GM18517 (cell line): ENCODE data around the gene C2CD4C.
"Not testable (repeated sequence)": the region's sequence is repeated elsewhere in the genome, so short reads cannot be mapped to it uniquely, and the experiment has no call there.

Experiments
- ATAC-seq: cut with Tn5 transposase; IDR thresholded peaks from one replicate; pipeline ENCODE4 v1.9.1; 2021; ENCODE audit warnings: mild to moderate bottlenecking, moderate library complexity; ENCODE audit not compliant: unreplicated experiment

The C2CD4C gene

DNA sequence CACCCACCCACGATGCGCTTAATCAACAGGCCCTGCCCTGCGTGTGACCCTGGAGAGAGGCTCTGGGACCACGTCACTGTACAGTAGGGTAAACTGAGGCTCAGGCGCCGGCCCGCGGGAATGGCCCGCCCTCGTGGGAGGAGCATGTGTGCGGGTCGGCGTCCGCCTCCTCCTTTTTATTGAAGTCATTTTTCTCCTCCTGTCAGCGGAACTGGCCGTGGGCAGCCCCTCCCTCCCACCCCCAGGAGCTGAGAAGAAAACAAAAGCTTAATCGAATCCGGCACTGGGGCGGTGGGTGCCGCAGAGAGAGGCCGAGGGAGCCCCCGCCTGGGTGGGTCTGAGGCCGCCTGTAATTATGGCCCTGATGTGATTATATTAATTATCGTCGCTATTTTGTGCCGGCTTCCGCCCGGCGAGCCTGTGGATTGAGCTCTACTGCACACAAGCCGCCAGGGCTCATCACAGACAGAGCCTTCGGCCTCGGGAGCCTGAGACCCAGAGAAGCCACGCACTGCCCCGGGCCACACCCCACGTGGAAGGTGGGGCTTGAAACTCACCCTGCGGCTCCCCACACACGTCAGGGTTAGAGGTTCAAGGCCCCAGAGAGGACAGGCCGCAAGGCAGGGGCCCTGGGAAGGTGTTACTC, 7.0 kb downstream of the C2CD4C start:
- no peak for ATAC-seq

DNA sequence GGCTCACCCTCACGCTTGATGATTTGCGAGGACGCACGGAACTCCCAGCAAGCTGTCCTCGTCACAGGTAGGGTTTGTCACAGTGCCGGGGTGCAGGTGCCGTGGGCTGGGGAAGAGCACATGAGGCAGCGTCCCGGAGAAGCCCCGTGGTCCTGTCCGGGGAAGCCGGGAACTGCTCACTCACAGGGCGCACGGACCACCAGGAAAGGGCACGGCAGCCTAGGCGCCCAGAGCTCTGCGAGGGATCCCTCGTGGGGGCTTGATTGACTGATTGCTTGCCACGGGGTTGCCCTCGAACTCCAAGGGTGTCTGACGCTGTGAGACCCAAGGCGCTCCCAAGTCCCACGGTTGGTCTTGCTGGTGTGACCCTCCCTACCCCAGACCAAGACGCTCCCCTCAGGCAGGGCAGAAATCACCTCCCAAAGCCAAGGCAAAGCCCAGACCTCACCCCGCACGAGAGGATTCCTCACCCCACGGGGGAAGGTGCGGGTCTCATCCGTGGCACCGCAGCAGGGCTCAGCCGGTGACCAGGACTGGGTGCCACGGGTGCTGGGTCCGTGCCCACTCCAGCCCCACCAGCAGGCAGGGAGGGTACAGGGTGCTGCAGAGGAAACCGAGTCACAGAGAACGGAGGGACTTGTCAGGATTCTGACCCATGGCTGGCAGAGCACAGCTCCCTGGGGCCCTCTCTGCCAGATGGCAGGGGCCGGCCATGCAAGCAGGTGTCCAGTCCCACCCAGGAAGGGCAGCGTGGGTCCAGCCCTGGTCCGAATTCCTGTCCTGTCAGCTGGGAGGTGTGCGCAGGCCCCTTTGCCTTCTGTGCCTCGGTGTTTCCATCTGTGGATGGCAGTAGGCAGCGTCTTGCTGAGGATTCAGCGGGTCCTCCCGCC, 7.7 kb downstream of the C2CD4C start:
- no peak for ATAC-seq

DNA sequence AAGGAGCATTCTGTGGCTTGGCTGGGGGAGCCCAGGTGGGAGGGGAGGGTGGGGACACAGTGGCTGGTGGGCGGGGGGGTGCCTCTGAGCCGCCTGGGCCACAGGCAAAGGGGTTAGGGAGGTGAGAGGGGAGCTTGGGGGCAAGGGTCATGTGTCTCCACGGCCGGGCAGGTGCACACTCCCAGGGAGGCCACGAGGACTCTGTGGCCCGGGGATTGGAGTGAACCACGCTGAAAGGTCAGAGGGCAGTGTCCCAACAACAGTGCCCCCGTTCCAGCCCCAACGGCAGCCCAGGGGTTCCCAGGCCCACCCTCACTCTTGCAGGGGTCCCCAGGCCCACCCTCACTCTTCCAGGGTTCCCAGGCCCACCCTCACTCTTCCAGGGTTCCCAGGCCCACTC, 9.6 kb downstream of the C2CD4C start:
- no peak for ATAC-seq

DNA sequence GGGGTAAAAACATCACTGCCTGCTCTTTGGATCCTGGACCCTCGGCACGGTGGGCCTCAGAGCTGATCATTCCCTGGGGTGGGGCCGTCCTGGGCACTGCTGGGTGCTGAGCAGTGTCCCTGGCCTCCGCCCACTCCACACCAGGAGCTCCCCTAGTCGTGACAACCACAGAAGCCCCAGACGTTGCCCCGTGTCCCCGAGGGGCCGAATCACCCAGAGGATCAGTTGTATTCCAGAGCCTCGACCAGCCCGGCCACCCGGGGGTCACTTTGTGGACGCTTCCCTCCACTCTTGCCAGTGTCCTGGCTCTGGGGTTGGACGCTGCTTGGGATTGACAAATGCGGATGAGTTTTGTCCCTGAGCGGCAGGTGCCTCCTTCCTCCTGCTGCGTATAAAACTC, 10.2 kb downstream of the C2CD4C start:
- no peak for ATAC-seq

DNA sequence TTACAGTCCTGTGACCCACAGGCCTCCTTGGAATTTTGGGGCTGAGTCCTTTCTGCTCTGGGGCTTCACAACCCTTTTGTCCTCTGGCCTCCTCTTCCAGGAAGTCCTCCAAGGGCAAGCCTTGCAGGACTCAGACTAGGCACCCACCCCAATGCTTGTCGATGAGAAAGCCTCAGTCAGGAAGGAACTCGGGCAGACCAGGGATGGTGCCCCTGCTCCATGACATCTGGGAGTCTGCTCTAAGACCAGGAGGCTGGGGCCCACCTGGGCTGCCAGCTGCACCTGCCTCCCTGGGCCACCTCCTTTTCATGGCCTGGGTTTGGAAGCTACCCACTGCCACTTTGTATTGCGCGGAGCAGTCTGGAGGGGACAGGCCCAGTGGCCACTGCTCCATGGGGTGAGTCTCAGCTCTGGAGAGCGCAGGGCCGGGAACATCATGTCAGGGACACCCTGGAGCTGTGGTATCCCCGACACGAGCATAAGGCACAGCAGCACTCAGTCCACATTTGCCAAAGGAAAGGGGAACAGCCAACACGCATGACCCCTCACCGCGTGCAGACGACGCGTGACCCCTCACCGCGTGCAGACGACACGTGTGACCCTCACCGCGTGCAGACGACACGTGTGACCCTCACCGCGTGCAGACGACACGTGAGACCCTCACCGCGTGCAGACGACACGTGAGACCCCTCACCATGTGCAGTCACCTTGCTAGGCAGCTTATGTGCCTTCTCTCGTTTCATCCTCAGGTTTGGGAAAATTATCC, 10.8 kb downstream of the C2CD4C start:
- no peak for ATAC-seq

DNA sequence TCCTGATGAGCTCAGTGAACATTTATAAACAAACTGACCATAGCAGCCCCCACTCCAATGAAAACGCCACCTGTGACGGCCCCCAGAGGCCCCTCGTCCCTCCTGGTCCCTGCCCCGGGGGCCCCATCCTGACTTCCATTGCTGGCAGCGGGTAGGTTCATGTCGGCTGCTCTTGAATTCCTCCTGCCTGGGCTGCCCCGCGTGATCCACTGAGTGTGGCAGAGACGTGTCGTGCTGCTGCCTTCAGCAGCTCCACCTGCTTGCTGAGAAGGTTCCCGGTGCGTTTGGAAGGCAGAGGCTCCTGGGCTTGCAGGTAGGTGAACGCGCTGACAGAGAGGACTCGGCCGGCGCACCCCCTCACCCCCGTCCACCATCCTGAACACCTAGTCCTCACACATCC, 11.6 kb downstream of the C2CD4C start:
- ATAC-seq: no peak

DNA sequence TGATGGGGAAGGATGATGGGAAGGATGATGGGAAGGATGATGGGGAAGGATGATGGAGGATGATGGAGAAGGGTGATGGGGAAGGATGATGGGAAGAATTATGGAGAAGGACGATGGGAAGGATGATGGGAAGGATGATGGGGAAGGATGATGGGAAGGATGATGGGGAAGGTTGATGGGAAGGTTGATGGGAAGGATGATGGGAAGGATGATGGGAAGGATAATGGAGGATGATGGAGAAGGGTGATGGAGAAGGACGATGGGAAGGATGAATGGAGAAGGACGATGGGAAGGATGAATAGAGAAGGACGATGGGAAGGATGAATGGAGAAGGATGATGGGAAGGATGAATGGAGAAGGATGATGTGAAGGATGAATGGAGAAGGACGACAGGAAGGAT, 13.5 kb downstream of the C2CD4C start:
- ATAC-seq: no peak

DNA sequence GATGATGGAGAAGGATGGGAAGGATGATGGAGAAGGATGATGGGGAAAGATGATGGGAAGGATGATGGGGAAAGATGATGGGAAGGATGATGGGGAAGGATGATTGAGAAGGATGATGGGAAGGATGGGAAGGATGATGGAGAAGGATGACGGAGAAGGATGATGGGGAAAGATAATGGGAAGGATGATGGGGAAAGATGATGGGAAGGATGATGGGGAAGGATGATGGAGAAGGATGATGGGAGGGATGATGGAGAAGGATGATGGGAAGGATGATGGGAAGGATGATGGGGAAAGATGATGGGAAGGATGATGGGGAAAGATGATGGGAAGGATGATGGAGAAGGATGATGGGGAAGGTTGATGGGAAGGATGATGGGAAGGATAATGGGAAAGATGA, 14.1 kb downstream of the C2CD4C start:
- ATAC-seq: not testable (repeated sequence)

DNA sequence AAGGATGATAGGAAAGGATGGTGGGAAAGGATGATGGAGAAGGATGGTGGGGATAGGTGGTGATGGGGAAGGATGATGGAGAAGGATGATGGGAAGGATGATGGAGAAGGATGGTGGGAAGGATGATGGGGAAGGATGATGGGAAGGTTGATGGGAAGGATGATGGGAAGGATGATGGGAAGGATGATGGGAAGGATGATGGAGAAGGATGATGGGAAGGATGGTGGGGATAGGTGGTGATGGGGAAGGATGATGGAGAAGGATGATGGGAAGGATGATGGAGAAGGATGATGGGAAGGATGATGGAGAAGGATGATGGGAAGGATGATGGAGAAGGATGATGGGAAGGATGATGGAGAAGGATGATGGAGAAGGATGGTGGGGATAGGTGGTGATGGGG, 15.4 kb downstream of the C2CD4C start:
- ATAC-seq: not testable (repeated sequence)

DNA sequence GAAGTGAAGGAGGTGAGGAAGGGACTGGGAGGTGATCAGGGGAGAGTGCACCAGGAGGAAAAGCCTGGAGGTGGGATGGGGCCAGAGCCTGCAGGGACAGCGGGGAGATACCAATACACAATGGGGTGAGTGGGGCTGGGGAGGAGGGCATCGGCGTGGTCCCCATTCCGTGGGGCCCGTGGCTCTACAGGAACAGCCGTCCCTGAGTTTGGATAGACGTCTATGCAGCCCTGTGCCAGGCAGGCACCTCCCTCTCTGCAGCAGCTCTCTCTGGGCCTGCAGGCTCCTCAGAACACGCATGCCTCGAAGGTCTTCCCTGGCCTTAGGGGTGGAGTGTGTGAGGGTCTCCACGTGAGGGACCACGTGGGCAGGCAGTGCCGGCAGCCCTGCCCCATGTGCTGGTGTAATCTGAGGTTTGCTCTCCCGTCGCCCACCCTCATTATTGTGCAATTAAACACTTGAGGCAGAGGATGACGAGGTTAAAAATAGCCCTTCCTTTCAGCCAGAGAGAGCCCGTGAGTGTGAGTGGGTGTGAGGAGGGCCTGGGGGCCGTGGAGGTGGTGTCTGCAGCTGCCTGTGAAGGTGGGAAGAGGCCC, 16.5 kb downstream of the C2CD4C start:
- no peak for ATAC-seq

DNA sequence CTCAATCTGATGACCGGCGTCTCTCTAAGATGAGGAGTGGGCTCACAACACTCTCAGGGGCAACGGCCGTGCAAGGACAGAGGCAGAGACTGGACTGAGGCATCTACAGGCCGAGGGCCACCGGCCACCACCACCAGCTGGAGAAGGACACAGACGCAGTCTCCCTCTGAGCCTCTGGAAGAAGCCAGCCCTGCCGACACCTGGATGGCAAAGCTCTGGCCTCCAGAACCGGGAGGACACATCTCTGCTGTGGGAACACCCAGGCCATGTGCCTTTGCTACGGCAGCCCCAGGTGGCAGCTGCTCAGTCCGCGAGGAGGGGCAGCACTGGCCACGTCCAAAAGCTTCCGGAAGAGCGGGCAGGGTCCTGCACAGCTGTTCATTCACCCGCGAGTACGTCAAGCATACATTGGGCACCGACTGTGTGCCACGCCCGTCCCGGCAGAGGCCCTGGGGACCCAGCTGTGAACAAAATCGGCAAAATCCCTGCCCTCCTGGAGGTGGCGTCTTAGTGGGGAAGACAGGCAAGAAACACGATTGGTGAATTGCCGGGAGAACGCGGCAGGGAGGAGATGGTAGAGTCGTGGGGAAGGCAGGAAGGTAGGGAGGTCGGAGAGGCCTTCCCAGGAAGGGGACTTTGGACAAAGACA, 17.1 kb downstream of the C2CD4C start:
- ATAC-seq: no peak

DNA sequence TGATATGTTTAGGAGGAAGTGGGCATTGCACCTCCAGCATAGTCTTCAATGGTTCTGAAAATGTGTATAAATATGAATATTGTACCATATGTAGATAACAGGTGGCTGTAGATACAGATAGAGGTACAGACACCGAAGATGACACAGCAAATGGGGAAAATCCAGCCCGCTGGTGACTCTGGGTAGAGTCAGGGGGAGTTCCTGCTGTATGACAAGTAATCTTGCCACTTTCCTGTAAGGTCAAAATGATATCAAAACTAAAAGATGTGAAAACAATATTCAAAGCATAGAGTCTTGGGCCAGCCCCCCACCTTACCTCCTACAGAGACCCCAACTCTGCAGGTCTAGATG, 17.8 kb downstream of the C2CD4C start:
- ATAC-seq: no peak

DNA sequence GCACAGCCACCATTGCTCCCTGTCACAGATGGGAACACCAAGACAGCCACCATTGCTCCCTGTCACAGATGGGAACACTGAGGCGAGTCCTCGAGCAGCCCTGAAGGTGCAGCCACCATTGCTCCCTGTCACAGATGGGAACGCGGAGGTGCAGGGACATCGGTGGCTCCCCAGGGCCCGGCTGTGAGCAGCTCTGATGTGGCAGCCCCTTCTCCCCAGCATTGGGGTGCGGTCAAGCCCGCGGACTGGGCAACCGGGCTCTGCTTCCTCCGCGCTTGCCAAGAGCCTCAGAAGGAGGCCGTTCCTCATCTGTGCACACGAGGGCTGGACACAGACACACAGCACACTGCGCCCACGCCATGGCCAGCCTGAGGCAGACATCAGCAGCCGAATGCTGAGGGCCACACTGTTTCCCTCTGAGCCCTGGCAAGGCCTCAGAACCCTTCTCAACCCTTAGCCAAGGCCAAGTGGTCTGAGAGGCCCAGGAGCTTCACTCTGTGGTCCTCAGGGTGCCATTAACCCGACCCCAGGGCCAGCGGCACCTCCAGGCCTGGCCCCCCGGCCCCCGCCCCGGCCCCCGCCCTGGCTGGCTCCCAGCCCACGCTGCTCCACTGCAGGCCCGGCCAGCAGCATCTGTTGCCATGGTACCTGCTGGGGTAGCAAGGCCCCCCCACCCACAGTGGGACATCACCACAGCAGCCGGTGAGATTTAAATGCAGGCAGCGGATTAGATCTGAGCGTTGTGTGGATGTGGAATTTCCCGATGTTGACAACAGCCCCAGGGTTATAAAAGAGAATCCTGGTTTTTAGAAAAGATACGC, 18.4 kb downstream of the C2CD4C start:
- ATAC-seq: no peak

DNA sequence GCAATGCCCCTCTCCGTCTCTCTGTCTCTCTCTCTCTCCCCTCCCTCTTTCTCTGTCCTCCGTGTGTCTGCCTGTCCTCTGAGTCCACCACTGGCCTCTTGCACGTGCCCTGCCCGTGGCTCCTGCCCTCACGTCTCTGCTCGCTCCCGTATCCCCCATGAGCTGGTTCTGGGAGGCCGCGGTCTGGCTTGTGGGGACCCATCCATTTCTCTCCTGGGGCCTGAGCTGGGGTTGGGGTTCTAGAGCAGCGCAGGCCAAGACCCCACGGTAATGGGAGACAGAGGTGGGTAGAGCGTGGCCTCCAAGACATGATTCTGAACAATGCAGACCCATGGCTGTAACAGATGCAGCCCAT, 19.0 kb downstream of the C2CD4C start:
- ATAC-seq: no peak

DNA sequence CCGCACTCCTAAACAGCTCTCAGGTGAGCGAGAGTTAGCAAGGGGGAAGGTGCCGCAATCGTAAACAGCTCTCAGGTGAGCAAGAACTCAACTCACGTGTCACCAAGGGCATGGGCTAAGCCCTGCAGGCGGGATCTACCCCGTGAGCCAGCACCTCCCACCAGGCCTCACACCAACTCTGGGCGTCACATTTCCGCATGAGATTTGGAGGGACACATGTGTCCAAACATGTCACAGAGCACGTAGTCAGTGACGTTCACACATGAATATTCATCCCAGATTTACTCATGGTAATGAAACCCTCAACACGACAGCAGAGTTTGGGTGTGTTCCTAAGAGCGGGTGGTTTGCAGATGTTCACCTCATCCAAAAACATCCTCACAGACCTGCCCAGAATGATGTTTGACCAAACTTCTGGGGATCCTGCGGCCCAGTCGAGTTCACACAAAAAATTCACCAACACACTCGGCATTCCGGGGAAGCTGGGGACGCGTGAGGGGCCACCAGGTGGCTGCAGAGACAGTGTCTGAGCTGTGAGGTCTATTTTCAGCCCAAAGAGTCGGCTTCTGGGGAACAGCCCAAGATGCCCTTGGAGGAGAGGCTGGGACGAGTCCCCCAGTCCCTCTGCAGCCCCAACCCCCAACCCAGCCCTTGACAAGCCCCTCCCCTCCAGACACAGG, 19.6 kb downstream of the C2CD4C start:
- ATAC-seq: no peak

DNA sequence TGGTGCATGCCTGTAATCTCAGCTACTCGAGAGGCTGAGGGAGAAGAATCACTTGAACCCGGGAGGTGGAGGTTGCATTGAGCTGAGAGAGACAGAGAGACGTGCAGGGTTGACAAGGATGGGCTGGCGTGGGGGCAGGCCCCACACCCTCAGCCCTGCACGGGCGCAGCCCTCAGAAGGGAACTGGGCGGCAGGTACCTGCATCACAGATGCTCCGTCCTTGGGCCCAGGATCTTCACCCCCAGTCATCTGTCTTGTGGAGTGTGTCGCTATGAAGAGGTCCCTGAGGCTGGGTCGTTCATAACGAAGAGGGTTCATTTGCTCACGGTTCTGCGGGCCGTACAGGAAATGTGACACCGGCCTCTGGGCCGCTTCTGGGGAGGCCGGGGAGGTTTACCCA, 20.3 kb downstream of the C2CD4C start:
- ATAC-seq: no peak

DNA sequence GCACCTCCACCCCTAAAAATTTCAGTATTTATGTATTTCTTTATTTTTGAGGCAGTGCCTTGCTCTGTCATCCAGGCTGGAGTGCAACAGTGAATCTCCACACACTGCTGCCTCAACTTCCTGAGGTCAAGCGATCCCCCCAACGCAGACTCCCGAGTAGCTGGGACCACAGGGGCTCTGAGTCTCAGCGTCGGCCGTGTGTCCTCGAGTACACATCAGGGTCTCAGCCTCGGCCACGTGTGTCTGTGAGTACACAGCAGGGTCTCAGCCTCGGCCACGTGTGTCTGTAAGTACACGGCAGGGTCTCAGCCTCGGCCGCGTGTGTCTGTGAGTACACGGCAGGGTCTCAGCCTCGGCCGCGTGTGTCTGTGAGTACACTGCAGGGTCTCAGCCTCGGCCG, 21.2 kb downstream of the C2CD4C start:
- ATAC-seq: no peak

DNA sequence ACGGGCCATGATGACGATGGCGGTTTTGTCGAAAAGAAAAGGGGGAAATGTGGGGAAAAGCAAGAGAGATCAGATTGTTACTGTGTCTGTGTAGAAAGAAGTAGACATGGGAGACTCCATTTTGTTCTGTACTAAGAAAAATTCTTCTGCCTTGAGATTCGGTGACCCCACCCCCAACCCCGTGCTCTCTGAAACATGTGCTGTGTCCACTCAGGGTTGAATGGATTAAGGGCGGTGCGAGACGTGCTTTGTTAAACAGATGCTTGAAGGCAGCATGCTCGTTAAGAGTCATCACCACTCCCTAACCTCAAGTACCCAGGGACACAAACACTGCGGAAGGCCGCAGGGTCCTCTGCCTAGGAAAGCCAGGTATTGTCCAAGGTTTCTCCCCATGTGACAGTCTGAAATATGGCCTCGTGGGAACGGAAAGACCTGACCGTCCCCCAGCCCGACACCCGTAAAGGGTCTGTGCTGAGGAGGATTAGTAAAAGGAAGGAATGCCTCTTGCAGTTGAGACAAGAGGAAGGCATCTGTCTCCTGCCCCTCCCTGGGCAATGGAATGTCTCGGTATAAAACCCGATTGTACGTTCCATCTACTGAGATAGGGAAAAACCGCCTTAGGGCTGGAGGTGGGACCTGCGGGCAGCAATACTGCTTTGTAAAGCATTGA, 22.2 kb downstream of the C2CD4C start:
- ATAC-seq: not testable (repeated sequence)

DNA sequence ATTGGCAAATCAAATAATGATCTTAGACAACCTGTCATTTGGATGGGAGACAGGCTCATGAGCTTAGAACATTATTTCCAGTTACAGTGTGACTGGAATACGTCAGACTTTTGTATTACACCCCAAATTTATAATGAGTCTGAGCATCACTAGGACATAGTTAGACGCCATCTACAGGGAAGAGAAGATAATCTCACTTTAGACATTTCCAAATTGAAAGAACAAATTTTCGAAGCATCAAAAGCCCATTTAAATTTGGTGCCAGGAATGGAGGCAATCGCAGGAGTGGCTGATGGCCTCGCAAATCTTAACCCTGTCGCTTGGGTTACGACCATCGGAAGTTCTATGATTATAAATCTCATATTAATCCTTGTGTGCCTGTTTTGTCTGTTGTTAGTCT, 22.8 kb downstream of the C2CD4C start:
- not testable (repeated sequence) for ATAC-seq
